HepG2 (cell line): Measurements from ENCODE around the gene CFAP61.

ENCODE experiments used
- MAZ ChIP-seq, 2 experiments: sonication (generic) in 1 of 2; formaldehyde crosslinking in 1 of 2; IDR thresholded peaks; 2 replicates each; pipeline versions ENCODE4 v1.5.0 to v1.6.1; 2012 to 2020; ENCODE audit warnings: low read depth in 2 of 2, mild to moderate bottlenecking in 2 of 2, borderline replicate concordance in 1 of 2, improper control_type of control experiment in 1 of 2, low read length in 1 of 2, missing genetic modification reagents in 1 of 2, moderate library complexity in 1 of 2
- MYPOP ChIP-seq: sonication (generic); formaldehyde crosslinking; IDR thresholded peaks from 2 replicates; pipeline ENCODE4 v1.8.1; 2023; ENCODE audit warnings: mild to moderate bottlenecking, moderate library complexity, missing genetic modification reagents
- SIN3A ChIP-seq: IDR thresholded peaks from 2 replicates; pipeline ENCODE4 v1.6.1; 2011; ENCODE audit warnings: low read depth, mild to moderate bottlenecking, control low read depth, low read length, borderline replicate concordance
- ZBTB26 ChIP-seq: IDR thresholded peaks from 2 replicates; pipeline ENCODE4 v1.6.1; 2016; ENCODE audit warnings: missing compliant biosample characterization, missing genetic modification reagents, borderline replicate concordance

- TF ChIP-seq MYPOP (CRISPR knock-in tag), result no peak
- TF ChIP-seq ZBTB26 (CRISPR knock-in tag), result no peak
- no peak for TF ChIP-seq SIN3A
- TF ChIP-seq MAZ (IDR thresholded peaks at IDR 0.05; ENCODE audit: borderline replicate concordance, low read depth, low read length), result no peak
- no peak for TF ChIP-seq MAZ (CRISPR knock-in tag; IDR thresholded peaks at IDR 0.05; ENCODE audit: low read depth)
These were observed 150.4 kb downstream of the CFAP61 start for GRCh38 chr20:20202768-20203167.
